HTERT RPE-1 (cell line): ENCODE data around the gene NCKAP5.
"Not testable (repeated sequence)": the region's sequence is repeated elsewhere in the genome, so short reads cannot be mapped to it uniquely, and the experiment has no call there.

Experiments used
- in situ Hi-C: fragments of 300-500 bp; cut with MboI; formaldehyde crosslinking; loops from 4 replicates; pipeline ENCODE4 v1.14.3; 2020; ENCODE audit warnings: low sequenced_read_pairs

NCKAP5 gene

DNA sequence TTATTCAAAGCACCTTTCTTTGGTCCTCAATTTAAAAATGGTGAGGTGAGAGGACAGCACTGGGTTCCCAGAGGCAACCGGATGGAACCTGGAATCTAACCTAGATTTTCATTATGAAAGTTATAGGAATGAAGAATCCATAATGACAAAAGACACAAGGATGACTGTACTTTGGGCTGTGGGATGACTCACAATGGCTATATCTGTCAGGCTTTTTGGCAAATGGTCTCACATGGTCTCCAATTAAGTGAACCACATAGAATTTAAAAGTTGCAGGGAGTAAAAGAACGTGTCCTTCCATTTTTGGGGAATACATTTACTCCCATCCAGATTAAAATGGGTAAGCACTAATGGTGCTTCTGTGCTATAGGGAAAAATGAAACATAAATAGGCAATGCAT lies 866.5 kb downstream of the NCKAP5 start:
- in situ Hi-C loops: no loop called here

GRCh38 chr2:132699802-132700201 lies 868.5 kb downstream of the NCKAP5 start:
- in situ Hi-C loops: not testable (repeated sequence)

DNA sequence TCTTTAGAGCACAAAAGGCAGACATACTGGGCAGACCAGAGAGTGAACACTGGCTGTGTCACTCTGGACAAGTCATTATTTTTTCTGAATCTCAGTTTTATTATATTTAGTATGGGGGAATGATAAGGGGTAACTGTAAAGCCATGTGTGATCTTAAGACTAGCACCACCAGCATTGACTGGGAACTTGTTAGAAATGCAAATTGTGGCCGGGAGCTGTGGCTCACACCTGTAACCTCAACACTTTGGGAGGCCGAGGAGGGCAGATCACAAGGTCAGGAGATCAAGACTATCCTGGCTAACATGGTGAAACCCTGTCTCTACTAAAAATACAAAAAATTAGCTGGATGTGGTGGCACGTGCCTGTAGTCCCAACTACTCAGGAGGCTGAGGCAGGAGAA lies 869.9 kb downstream of the NCKAP5 start:
- in situ Hi-C loops: not testable (repeated sequence)

GRCh38 chr2:132697556-132698205 lies 870.6 kb downstream of the NCKAP5 start:
- in situ Hi-C loops: no loop called here

- in situ Hi-C loops: no loop called here
Measured at GRCh38 chr2:132692816-132693215, 875.4 kb downstream of the NCKAP5 start.

- in situ Hi-C loops: no loop called here
Measured at GRCh38 chr2:132691556-132691955, 876.7 kb downstream of the NCKAP5 start.

GRCh38 chr2:132690664-132691303 lies 877.5 kb downstream of the NCKAP5 start:
- in situ Hi-C loops: no loop called here

DNA sequence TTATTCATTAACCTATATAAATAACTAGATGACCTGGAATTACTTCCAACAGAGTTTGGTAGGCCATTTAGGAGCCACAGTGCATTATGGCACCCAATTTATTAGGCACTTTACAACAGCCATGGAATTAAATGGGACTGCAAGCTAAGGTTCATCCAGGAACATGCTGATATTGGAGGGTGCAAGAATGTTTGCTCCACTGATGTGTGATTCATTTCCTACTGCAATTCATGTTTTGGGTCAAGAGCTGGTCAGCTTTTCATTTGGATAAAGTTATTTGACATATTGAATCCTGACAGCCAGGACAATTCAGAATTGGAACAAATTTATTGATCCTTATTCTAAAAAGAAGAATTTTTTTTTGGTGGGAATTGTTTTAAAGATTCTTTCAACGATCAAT lies 886.5 kb downstream of the NCKAP5 start:
- in situ Hi-C loops: no loop called here

GRCh38 chr2:132680544-132680943 lies 887.7 kb downstream of the NCKAP5 start:
- in situ Hi-C loops: no loop called here

DNA sequence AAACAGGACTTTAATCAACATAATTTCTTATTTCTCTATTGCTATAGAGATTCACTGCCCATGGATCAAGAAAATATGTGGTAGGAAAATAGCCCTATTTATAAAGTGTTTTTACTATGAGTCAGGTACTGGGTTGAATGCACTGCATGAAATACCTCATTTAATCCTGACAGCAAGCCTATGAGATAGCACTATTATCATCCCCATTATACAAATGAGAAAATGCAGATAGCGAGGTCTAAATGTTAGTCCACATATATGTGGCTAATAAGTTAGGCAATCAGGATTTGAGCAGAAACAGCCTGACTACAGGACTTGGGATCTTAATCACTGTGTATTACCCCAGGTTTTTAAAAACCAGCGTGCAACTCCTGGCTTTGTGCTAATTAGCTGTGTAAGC lies 889.8 kb downstream of the NCKAP5 start:
- in situ Hi-C loops: no loop called here

DNA sequence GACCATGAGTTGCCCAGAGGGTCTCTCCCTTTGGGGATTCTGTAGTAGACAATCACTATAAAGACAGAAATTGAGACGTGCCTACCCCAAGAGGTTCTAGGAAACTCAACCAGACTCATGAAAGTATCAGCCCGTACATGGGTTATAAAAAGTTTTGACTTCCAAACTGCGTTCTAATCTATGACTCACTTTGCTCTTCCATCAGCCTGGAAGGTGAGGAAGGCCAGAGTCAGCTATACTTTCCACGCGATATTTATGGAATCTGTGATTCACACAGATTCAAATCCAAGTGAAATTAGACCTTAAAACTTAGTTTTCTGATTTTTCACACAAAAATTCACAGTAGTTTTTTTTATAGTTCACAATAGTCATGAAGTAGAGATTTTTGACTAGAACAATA lies 890.6 kb downstream of the NCKAP5 start:
- in situ Hi-C loops: no loop called here

DNA sequence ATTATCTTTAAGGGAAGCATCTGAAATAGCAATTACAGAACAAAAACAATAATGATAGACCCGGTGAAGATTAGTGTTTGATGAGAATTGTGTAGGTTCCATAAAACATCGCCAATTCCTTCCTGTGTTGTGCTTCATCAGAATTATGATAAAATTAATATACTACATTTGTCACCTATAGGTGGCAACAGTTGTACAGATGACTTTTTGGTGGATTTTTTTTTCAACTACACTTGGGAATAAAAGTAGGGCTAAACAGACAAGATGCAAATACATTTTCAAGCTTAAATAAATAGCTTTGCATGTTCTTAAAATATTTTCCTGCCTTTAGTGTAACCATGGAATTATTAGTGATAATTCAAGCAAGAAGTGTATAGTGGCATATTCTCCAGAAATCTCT lies 891.3 kb downstream of the NCKAP5 start:
- in situ Hi-C loops: no loop called here

DNA sequence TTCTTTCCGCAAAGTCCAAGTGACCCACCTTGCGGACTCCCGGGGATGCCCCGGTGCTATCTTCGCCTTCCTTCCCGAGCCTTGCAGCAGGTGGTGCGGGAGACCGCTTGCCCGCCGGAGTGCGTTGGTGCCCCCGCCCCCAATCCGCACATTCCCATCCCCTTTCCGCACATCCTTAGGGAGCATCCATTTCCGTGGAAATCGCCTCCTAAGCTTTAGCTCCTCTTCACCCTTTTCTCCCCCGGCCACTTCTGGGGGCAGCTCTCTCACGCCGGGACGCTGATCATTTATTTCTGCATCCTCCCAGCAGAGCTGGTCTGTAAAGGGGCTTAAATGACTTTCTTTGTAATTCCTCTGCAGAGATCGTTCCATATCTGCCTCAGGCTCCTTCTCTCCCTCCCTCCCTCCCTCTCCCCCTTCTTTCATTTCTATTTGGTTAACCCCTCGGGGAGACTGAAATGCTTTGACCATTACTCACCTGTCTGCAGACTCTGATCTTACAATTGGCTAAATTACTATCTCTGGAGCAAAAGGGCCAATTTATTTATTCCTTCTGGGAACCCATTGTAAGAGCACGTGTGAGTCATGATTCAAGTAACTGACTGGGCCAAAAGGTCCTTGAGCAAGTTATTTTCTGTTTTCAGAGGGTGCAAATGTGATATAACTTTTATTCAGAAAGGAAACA lies 897.0 kb downstream of the NCKAP5 start:
- in situ Hi-C loops: no loop called here

GRCh38 chr2:132670496-132671150 lies 897.6 kb downstream of the NCKAP5 start:
- in situ Hi-C loops: no loop called here

DNA sequence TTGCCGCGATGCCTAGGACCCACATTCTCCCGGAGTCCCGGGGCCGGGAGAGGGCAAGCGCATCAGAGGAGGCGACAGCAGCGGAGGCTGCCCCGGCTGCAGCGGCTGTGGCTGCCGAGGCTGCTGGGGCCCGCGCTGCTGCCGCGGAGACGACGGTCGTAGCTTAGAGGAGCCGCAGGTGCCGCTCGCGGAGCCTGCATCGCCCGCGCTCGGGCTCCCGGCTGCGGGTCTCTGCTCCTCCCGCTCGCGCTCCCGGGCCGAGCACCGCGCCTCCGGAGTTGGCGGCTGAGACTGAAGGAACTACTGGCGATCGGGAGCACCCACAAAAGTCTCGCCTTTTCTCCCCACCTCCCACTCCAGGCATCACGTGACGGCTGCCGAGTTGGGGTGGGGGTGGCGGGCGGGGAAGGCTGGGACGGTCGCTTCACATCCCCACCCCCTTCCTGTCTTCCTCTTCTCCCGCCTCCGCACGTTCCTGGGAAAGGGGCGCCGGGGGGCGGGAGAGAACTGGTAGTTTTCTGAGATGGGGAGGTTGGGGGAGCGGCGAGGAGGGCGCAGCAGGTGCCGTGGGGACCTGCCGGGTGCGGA lies 898.3 kb downstream of the NCKAP5 start, which contains the start of gene LYPD1:
LYPD1 (minus strand) TSS at position 298 of the 588 bp plus-strand sequence; CDS start at position 25, 273 bp downstream.
- in situ Hi-C loops: no loop called here

DNA sequence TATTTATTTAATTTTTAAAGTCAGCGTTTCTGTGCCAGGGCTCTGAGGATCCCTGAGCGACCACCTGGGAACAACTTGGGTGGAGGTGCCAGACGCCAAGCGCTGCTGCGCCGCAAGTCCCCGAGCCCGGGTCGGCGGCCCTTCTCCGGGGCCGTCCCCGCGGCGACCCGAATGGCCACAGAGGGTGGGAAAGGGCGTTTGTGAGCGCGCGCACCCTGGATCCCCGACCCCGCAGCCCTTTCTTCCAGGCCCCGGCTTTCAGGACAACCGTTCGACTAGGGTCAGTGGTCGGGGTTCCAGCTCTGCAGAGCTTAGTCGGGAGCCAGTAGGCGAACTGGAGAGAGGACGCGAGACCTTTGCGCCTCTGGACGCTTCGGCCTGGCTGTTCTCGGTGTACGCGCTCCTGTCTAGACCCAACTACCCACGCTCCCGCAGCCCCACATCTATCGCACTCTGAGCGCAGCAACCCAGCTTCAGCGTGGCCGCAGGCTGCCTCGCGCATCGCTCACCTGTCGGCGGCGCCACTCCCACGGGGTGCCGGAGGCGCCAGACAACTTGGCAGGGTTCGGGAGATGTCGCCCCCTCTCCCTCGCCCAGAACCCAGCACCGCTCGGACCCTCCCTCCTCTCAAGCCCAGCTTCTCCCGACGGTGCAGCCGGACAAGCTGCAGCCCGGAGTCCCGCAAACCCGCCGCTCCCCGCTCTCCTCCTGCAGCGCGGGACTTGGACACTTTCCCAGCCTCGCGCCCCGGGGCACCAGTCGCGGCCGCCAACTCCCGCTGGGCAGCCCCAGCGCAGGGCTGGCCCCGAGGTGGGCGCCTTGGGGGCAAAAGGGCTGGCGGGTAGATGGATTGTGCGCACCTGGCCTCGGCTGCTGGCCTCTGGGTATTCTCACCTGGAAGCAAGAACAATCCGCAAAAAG lies 899.0 kb downstream of the NCKAP5 start:
- in situ Hi-C loops: no loop called here

DNA sequence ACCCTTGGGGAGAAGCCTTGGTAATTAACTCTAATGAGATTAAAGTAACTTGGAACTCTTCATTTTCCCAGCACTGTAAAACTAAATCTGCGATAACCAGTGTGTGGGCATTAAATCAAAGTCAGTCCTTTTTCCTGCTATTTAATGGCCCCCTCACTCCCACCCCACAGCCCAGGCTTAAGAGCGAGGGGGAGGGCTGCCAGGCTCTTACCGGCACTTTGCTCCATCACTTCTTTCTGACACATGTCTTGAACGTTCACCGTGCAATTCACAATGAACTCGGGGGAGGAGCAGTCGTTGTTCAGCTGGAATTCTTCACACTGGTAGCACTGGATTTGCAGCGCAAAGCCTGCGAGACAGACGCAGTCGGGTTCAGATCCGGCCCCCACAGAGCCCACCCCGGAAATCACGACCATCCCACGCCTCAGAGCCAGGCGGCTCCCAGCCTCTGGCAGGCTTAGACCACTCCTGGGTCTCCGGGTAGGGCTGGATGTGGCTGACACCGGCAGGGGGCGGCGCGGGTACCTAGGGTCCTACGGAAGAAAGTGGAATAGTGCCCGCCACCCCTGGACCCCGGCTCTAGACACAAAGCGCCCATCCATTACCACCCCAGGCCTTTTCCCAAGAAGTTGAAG lies 900.0 kb downstream of the NCKAP5 start:
- in situ Hi-C loops: no loop called here

DNA sequence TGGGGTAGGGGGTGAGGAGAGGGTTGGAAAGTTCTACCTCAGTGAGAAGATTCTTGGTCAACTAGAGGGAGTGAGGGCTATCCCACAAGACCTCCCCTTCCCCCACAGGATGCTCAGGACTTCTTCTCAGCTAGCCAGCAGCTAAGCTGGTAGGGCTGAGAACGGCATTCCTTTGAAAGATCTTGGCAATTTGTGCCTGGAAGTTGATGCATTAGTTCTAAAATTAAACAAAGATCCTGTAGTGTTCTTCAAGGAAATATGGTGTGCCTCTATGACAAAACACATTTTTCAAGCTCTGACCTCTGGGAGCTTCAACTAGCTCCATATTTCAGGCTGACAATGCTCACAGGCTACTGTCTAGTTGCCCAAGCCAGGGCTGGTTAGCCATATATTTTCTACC lies 900.6 kb downstream of the NCKAP5 start:
- in situ Hi-C loops: no loop called here

GRCh38 chr2:132665401-132666140 lies 902.7 kb downstream of the NCKAP5 start:
- in situ Hi-C loops: no loop called here
